Naive thymus-derived CD4-positive, alpha-beta T cell (primary cell): ENCODE data around the gene SSBP4. TPM values are rescaled to one million over a fixed set of nuclear protein-coding genes. Genes with fewer than 3 reads are reported as not detected.
A peak's percentile ranks its signal among the peaks of the same experiment; 100 is the strongest.

Experiments used
- ATAC-seq: fragments of 150-1000 bp; cut with Tn5 transposase; 2 replicates; pipeline ENCODE4 v1.10.0; 2021; ENCODE audit warnings: mild to moderate bottlenecking, moderate library complexity
- CTCF ChIA-PET: fragments of 350-600 bp; sonication (Branson Sonifier 250); formaldehyde crosslinking; loops from one replicate; lab custom pipeline; 2021; ENCODE audit warnings: antibody characterized with exemption; lab: Charles Lee
- POLR2A ChIA-PET: fragments of 350-600 bp; sonication (Branson Sonifier 250); formaldehyde crosslinking; loops from one replicate; lab custom pipeline; 2021; ENCODE audit warnings: antibody characterized with exemption, inconsistent platforms; lab: Charles Lee
- DNase-seq, 9 donors: peaks; one replicate each; pipeline versions ENCODE4 v3.0.0 to v3.0.0-alpha.2; 2020 to 2022; ENCODE audit warnings: mixed read lengths in 1 of 9
- H3K27ac ChIP-seq: one replicate; pipeline ENCODE4 v1.7.0; 2013; ENCODE audit warnings: mild to moderate bottlenecking, low read depth, low read length, moderate library complexity
- H3K27me3 ChIP-seq, 2 donors: one replicate each; pipeline ENCODE4 v1.7.0; 2013; ENCODE audit warnings: low read length in 2 of 2, mild to moderate bottlenecking in 2 of 2, moderate library complexity in 2 of 2; ENCODE audit not compliant: control insufficient read depth in 2 of 2, insufficient read depth in 2 of 2
- H3K36me3 ChIP-seq, 3 experiments: 1 replicate in 2 of 3; 2 replicates in 1 of 3; pipeline ENCODE4 v1.7.0; 2013; ENCODE audit warnings: low read length in 3 of 3, mild to moderate bottlenecking in 3 of 3, moderate library complexity in 1 of 3; ENCODE audit not compliant: insufficient read depth in 3 of 3, control insufficient read depth in 2 of 3
- H3K4me1 ChIP-seq, 2 donors: one replicate each; pipeline ENCODE4 v1.7.0; 2013; ENCODE audit warnings: low read length in 2 of 2, mild to moderate bottlenecking in 2 of 2, moderate library complexity in 1 of 2; ENCODE audit not compliant: control insufficient read depth in 2 of 2, insufficient read depth in 2 of 2
- H3K4me3 ChIP-seq: 2 replicates; pipeline ENCODE4 v1.7.0; 2013; ENCODE audit warnings: mild to moderate bottlenecking, low read length
- H3K9me3 ChIP-seq, 3 experiments: 1 replicate in 2 of 3; 2 replicates in 1 of 3; pipeline ENCODE4 v1.7.0; 2013; ENCODE audit warnings: low read length in 3 of 3; ENCODE audit not compliant: control insufficient read depth in 2 of 3
- H3K27ac Mint-ChIP-seq, 9 donors: one replicate each; pipeline ENCODE4 v1.8.0; 2020 to 2022; ENCODE audit warnings: mixed read lengths in 9 of 9, mild to moderate bottlenecking in 8 of 9, moderate library complexity in 5 of 9, inconsistent platforms in 2 of 9
- H3K27me3 Mint-ChIP-seq, 5 donors: one replicate each; pipeline ENCODE4 v1.8.0; 2021 to 2022; ENCODE audit warnings: mixed read lengths in 5 of 5, mild to moderate bottlenecking in 1 of 5
- H3K36me3 Mint-ChIP-seq, 5 donors: one replicate each; pipeline ENCODE4 v1.8.0; 2020 to 2022; ENCODE audit warnings: mixed read lengths in 5 of 5, mild to moderate bottlenecking in 3 of 5, inconsistent platforms in 1 of 5
- H3K4me1 Mint-ChIP-seq, 7 donors: one replicate each; pipeline ENCODE4 v1.8.0; 2020 to 2022; ENCODE audit warnings: mixed read lengths in 7 of 7, mild to moderate bottlenecking in 3 of 7, inconsistent platforms in 1 of 7
- H3K4me3 Mint-ChIP-seq, 10 donors: one replicate each; pipeline ENCODE4 v1.8.0; 2020 to 2022; ENCODE audit warnings: mild to moderate bottlenecking in 10 of 10, mixed read lengths in 10 of 10, moderate library complexity in 6 of 10, inconsistent platforms in 2 of 10
- H3K9me3 Mint-ChIP-seq, 11 donors: one replicate each; pipeline ENCODE4 v1.8.0; 2020 to 2022; ENCODE audit warnings: mixed read lengths in 11 of 11, mild to moderate bottlenecking in 4 of 11, inconsistent platforms in 1 of 11, moderate library complexity in 1 of 11
- intact Hi-C, 2 donors: fragments of 100-400 bp; cut with micrococcal nuclease; formaldehyde crosslinking; loops; one replicate each; pipeline ENCODE4 v1.15.1; 2023
- polyA plus RNA-seq, 2 donors: library from polyadenylated mRNA; unstranded; fragments of 300-500 nt; fragmentation: Illumina TruSeq; gene quantifications; one replicate each; pipeline ENCODE4 v1.2.3, GENCODE V29; 2021
- total RNA-seq, 6 experiments: library from RNA in 5 of 6; stranded (reverse) in 5 of 6; gene quantifications; 1 replicate in 5 of 6; 2 replicates in 1 of 6; pipeline ENCODE4 v1.2.3 and lab custom pipeline; 2021 to 2026

The SSBP4 gene
- total and polyA plus RNA-seq, 7 experiments from 2014 or later, result 27.0 to 185 (median 40.7) TPM

DNA sequence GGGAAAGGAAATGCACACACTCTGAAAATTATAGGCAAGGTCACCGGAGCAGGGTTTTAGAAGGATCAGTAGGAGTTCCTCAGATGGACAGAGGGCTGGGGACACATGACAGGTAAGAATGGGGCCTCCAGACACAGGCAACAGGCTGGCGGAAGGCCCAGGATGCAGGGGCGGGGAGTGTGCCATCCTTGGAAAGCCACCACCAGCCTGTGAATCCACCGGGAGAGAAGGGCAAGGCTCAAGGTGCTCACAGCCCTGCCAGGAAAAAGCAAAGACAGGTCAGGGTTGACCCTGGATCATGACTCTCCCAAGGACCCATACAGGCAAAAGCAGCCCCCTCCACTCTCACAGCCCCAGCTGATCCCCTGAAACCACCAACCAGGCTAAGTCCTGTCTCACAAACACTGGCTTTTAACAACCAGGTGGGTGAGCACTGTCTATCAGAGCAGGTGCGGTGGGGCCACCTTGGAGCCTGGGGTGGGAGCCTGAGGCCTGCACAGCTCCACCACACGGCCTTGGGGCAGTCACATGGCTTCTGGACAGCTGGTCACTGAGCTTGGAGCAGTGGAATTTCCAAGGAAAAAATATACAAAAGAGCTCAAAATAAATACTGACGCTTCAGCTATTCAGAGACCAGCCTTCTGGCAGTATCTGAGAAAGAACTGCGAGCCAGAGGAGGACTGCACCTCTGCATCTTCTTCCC, 54.0 kb downstream of the SSBP4 start:
- ChIA-PET POLR2A (no interaction called here), CTCF (interaction anchor here (1.0 kb wide), 1 partner anchor 47 kb away, joined by 5 read pairs; no protein-coding TSS in a partner anchor)
- Mint-ChIP-seq H3K4me1 (peaks cover 24 to 44% (median 28%) of the 10 kb centered on the region in 7 donors), H3K36me3 (peaks cover 0 to 3% (median 3%) of the 10 kb centered on the region in 5 donors), H3K27ac (peak overlapping the region in 3 of 9 donors; percentile 19 to 46 (median 33)), H3K27me3 (no peaks in the 10 kb centered on the region), H3K4me3 (no peak overlapping the region), H3K9me3 (peaks cover 0 to 2% (median 0%) of the 10 kb centered on the region in 11 donors)
- Histone ChIP-seq H3K36me3 (peaks cover 3 to 23% (median 4%) of the 10 kb centered on the region in 3 experiments), H3K27me3 (no peaks in the 10 kb centered on the region), H3K9me3 (no peaks in the 10 kb centered on the region), H3K4me3 (no peak overlapping the region), H3K27ac (no peak overlapping the region), H3K4me1 (peaks cover 0 to 53% of the 10 kb centered on the region in 2 donors)
- DNase-seq (no peak), ATAC-seq (no peak)
- intact Hi-C loops, result loop anchor here in 1 of 2 donors (5.0 to 10.0 kb wide), 2 partner anchors 49 to 102 kb away; partner anchors contain the start of genes ELL and UBA52

DNA sequence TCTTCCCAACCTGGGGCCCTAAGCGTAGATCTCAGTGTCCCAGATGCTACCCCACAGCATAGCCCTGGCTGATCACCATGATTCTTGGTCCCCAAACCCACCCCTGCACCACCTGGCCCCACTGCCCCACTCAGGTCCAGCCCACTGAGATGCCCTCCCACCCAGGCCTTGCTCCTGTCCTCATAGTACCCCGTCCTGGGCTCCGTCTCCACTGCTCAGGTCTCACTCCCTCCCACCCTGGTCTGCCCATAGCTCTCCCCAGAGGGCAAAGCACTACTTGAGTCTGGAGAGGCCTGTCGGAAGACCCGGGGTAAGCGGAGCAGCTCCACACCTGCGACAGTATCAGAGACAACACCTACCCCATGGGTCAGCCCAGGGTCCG, 54.5 kb downstream of the SSBP4 start:
- intact Hi-C loops, result loop anchor here in 1 of 2 donors (5.0 to 10.0 kb wide), 2 partner anchors 49 to 101 kb away; partner anchors contain the start of genes ELL and UBA52
- peak overlapping the region in 2 of 9 donors; percentile 19 to 21 for H3K27ac Mint-ChIP-seq
- Histone ChIP-seq H3K9me3 (no peaks in the 10 kb centered on the region), H3K4me1 (peaks cover 2 to 59% of the 10 kb centered on the region in 2 donors), H3K27me3 (no peaks in the 10 kb centered on the region), H3K4me3 (no peak overlapping the region), H3K27ac (no peak overlapping the region), H3K36me3 (peaks cover 3 to 22% (median 4%) of the 10 kb centered on the region in 3 experiments)
- no peak overlapping the region for H3K4me3 Mint-ChIP-seq
- ChIA-PET POLR2A (no interaction called here), CTCF (no interaction called here)
- H3K9me3 Mint-ChIP-seq, result peaks cover 0 to 2% (median 0%) of the 10 kb centered on the region in 11 donors
- no peaks in the 10 kb centered on the region for H3K27me3 Mint-ChIP-seq
- peaks cover 0 to 3% (median 3%) of the 10 kb centered on the region in 5 donors for H3K36me3 Mint-ChIP-seq
- DNase-seq, result no peak
- H3K4me1 Mint-ChIP-seq, result peaks cover 24 to 45% (median 31%) of the 10 kb centered on the region in 7 donors
- no peak for ATAC-seq

DNA sequence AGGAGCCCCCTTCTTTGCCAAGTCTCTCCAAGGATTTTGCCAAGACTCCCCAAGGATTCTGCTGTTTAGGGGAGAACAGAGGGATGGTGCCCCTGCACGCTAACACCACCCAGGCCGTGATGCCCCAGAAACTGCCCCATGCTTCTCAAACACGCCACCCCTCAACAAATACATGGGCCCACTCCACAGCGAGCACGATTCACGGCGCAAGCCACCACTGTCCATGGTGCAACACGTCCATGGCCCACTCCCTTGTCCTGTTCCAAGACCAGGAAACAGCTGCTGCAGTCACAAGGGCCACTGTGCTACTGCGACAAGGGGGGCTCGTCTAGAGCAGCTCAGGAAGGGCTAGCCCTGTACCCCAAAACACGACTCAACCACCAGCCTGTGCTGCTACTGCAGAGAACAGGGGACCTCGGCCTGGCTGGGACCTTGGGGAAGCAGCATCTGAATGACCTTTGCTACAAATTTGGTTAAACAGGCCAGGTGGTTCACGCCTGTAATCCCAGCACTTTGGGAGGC, 55.2 kb downstream of the SSBP4 start:
- H3K4me3 Mint-ChIP-seq, result no peak overlapping the region
- H3K4me1 Mint-ChIP-seq, result peaks cover 31 to 52% (median 38%) of the 10 kb centered on the region in 7 donors
- intact Hi-C loops, result loop anchor here in 1 of 2 donors (5.0 to 10.0 kb wide), 2 partner anchors 48 to 100 kb away; partner anchors contain the start of genes ELL and UBA52
- H3K27me3 Mint-ChIP-seq, result no peaks in the 10 kb centered on the region
- peak overlapping the region in 2 of 9 donors; percentile 45 to 54 for H3K27ac Mint-ChIP-seq
- no peak overlapping the region for H3K4me3 ChIP-seq
- no peak for ATAC-seq
- peaks cover 10 to 66% of the 10 kb centered on the region in 2 donors for H3K4me1 ChIP-seq
- ChIA-PET CTCF (no interaction called here), POLR2A (no interaction called here)
- DNase-seq, result no peak
- H3K27ac ChIP-seq, result no peak overlapping the region
- H3K36me3 Mint-ChIP-seq, result peaks cover 0 to 3% (median 3%) of the 10 kb centered on the region in 5 donors
- H3K27me3 ChIP-seq, result no peaks in the 10 kb centered on the region
- peaks cover 3 to 18% (median 4%) of the 10 kb centered on the region in 3 experiments for H3K36me3 ChIP-seq
- peaks cover 0 to 2% (median 0%) of the 10 kb centered on the region in 11 donors for H3K9me3 Mint-ChIP-seq
- no peaks in the 10 kb centered on the region for H3K9me3 ChIP-seq

DNA sequence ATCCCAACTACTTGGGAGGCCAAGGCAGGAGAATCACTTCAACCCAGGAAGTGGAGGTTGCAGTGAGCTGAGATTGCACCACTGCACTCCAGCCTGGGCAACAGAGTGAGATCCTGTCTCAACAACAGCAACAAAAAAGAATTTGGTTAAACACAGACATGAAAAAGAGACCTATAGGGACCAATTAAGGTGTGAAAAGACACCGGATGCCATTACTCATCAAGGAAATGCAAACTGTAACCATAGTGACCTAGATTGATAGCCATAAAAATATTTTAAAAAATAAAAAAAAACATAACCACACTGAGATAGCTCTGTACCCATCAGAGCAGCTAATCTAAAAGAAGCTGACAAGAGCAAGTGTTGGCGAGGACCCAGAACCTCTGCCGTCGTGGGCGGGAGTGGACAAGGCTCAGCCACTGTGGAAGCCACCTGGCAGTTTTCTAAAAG, 55.8 kb downstream of the SSBP4 start:
- H3K36me3 ChIP-seq, result peaks cover 3 to 18% (median 4%) of the 10 kb centered on the region in 3 experiments
- Mint-ChIP-seq H3K4me3 (peak overlapping the region in 2 of 10 donors; percentile 4 to 60), H3K4me1 (peaks cover 35 to 55% (median 41%) of the 10 kb centered on the region in 7 donors), H3K9me3 (peaks cover 0 to 2% (median 0%) of the 10 kb centered on the region in 11 donors), H3K27me3 (no peaks in the 10 kb centered on the region), H3K36me3 (peaks cover 0 to 3% (median 3%) of the 10 kb centered on the region in 5 donors), H3K27ac (peak overlapping the region in 3 of 9 donors; percentile 54 to 71 (median 58))
- intact Hi-C loops, result loop anchor here in 1 of 2 donors (10.0 kb wide), 1 partner anchor 100 kb away; the partner anchor contains the start of gene UBA52
- no peaks in the 10 kb centered on the region for H3K9me3 ChIP-seq
- no peak overlapping the region for H3K4me3 ChIP-seq
- H3K27ac ChIP-seq, result no peak overlapping the region
- DNase-seq (no peak), ATAC-seq (peak; percentile 60)
- H3K4me1 ChIP-seq, result peaks cover 15 to 66% of the 10 kb centered on the region in 2 donors
- ChIA-PET CTCF (no interaction called here), POLR2A (interaction anchor here (0.6 to 0.7 kb wide), 2 partner anchors 24 to 35 kb away, joined by 4 to 5 read pairs; no protein-coding TSS in a partner anchor)
- H3K27me3 ChIP-seq, result no peaks in the 10 kb centered on the region

DNA sequence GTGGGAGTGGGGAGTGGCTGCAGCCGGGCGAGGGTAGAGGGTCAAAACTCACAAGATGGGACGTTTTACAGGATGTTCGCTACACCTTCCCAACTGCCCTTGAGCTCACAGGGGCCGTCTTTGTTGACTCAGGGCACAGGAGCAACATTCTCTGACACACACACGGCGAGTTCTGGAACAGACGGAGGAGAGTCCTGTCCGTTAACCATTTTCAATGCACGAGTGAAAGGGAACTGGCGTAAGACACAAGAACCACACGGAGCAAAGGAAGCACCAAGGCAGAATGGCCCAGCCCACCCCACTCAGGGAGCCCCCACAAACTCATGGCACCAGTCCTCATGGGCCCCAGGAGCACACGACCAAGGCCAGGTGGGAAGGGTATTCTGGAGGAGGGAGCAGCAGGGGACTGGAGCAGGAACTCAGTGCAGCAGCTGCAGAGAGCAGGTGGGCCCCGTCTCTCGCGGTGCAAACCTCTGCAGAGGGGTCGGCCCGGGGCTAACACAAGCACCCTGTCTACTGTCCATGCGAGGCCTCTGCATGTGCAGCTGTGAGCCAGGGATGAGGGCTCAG, 56.6 kb downstream of the SSBP4 start:
- H3K36me3 Mint-ChIP-seq, result peaks cover 0 to 3% (median 3%) of the 10 kb centered on the region in 5 donors
- H3K9me3 Mint-ChIP-seq, result peaks cover 0 to 2% (median 0%) of the 10 kb centered on the region in 11 donors
- DNase-seq, result no peak
- peaks cover 0 to 12% (median 3%) of the 10 kb centered on the region in 3 experiments for H3K36me3 ChIP-seq
- H3K27me3 ChIP-seq, result no peaks in the 10 kb centered on the region
- H3K4me3 Mint-ChIP-seq, result peak overlapping the region in 1 of 10 donors; percentile 4
- POLR2A ChIA-PET, result interaction anchor here (0.6 to 0.7 kb wide), 2 partner anchors 23 to 34 kb away, joined by 4 to 5 read pairs; no protein-coding TSS in a partner anchor
- peaks cover 37 to 62% (median 48%) of the 10 kb centered on the region in 7 donors for H3K4me1 Mint-ChIP-seq
- H3K9me3 ChIP-seq, result no peaks in the 10 kb centered on the region
- H3K27me3 Mint-ChIP-seq, result no peaks in the 10 kb centered on the region
- H3K27ac Mint-ChIP-seq, result peak overlapping the region in 3 of 9 donors; percentile 15 to 76 (median 71)
- peaks cover 15 to 67% of the 10 kb centered on the region in 2 donors for H3K4me1 ChIP-seq
- intact Hi-C loops, result loop anchor here in 1 of 2 donors (10.0 kb wide), 1 partner anchor 99 kb away; the partner anchor contains the start of gene UBA52
- no peak for ATAC-seq
- CTCF ChIA-PET, result no interaction called here
- H3K27ac ChIP-seq, result no peak overlapping the region
- H3K4me3 ChIP-seq, result no peak overlapping the region

DNA sequence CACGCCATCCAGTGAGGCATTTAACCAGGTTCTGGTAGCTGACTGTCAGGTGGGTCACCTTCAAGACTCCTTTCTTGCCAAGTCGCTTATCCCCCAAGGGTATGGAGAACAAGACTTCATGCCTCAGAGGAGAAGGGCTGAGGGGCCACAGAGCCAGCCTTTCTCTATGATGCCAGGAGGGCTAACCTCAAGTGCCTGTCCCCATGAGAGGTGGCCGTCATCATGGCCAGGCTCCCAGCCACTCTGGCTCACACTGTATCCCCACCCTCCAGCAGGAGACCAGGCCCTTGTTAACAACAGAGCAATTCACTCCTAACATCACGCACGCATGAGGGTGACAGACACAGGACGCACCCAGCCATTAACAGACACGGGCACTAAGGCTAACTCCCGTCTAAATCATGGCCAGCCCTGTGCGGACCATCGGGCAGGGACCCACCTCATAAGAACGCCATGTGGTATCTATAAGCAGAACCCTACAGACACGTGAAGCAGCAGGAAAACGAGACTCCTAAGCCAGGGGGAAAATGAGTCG, 57.4 kb downstream of the SSBP4 start:
- Histone ChIP-seq H3K36me3 (peaks cover 0 to 12% (median 3%) of the 10 kb centered on the region in 3 experiments), H3K27me3 (no peaks in the 10 kb centered on the region), H3K9me3 (no peaks in the 10 kb centered on the region), H3K4me3 (no peak overlapping the region), H3K27ac (no peak overlapping the region), H3K4me1 (peaks cover 15 to 67% of the 10 kb centered on the region in 2 donors)
- ChIA-PET CTCF (no interaction called here), POLR2A (no interaction called here)
- Mint-ChIP-seq H3K9me3 (peaks cover 0 to 2% (median 0%) of the 10 kb centered on the region in 11 donors), H3K4me3 (peak overlapping the region in 1 of 10 donors; percentile 44), H3K4me1 (peaks cover 44 to 69% (median 55%) of the 10 kb centered on the region in 7 donors), H3K27ac (peak overlapping the region in 5 of 9 donors; percentile 37 to 77 (median 41)), H3K27me3 (no peaks in the 10 kb centered on the region), H3K36me3 (peaks cover 0 to 6% (median 3%) of the 10 kb centered on the region in 5 donors)
- intact Hi-C loops, result loop anchor here in 1 of 2 donors (10.0 kb wide), 1 partner anchor 98 kb away; the partner anchor contains the start of gene UBA52
- ATAC-seq, result no peak
- no peak for DNase-seq
